SIG-M5 treated with dmso at 0.1 percent for 504 hours (cell line): ENCODE results near the gene PSMB3.
"Not testable (repeated sequence)": the region's sequence is repeated elsewhere in the genome, so short reads cannot be mapped to it uniquely, and the experiment has no call there.

ENCODE experiments used
- DNase-seq: peaks from one replicate; lab custom pipeline; 2025; ENCODE audit not compliant: unreplicated experiment; lab: John Stamatoyannopoulos, UW

The PSMB3 gene

DNA sequence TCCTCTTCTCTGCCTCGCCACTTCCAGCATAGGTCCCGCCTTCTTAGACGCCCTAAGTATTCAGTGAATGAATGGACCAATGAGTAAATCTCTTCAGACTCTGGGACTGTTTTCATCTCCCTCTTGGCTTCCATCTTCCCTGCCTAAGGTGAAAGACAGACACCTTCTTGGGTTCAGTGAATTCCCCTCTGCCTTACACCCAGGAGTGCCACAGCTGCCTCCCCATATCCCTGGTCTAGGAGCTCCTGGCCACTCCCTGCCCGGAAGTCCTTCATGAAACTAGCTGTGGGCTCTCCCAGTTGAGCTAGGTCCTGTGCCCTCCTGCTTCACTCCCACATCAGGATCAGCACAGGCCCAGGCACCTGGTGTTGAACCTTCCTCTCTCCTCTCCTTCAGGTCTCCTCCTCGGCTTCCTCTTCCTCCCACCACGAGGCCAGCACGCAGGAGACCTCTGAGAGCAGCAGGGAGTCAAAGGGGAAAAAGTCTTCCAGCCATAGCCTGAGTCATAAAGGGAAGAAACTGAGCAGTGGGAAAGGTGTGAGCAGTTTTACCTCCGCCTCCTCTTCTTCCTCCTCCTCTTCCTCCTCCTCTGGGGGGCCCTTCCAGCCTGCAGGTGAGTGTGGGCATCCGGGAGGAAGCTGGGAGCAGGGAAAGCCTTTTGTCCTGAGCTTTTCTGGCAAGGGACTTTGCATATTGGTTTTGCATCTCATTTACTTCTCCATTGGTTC is 37.2 kb upstream of the PSMB3 start:
- DNase-seq: no peak

DNA sequence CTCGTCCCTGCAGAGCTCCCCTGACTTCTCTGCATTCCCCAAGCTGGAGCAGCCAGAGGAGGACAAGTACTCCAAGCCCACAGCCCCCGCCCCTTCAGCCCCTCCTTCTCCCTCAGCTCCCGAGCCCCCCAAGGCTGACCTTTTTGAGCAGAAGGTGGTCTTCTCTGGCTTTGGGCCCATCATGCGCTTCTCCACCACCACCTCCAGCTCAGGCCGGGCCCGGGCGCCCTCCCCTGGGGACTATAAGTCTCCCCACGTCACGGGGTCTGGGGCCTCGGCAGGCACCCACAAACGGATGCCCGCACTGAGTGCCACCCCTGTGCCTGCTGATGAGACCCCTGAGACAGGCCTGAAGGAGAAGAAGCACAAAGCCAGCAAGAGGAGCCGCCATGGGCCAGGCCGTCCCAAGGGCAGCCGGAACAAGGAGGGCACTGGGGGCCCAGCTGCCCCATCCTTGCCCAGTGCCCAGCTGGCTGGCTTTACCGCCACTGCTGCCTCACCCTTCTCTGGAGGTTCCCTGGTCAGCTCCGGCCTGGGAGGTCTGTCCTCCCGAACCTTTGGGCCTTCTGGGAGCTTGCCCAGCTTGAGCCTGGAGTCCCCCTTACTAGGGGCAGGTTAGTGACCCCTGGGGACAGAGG is 36.1 kb upstream of the PSMB3 start:
- no peak for DNase-seq

DNA sequence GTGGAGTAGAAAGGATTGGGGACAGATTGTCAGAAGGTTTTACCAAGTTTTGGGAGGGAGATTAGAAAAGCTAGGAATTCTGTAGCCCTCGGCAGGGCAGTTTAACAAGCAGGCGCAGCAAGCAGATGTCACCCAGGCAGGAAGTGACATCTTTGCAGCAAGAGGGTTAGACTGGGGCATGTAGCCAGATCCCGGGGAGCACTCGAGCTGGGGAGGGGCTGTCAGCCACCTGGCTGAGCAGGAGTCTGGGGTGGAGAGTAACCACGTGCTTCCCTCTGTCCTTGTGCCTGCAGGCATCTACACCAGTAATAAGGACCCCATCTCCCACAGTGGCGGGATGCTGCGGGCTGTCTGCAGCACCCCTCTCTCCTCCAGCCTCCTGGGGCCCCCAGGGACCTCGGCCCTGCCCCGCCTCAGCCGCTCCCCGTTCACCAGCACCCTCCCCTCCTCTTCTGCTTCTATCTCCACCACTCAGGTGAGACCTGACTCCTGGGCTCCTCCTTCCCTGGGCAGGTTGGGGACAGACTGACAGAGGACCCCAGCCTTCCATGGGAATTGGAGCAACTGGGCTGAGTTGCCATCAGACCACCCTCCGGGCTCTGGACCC is 35.3 kb upstream of the PSMB3 start:
- DNase-seq: no peak

DNA sequence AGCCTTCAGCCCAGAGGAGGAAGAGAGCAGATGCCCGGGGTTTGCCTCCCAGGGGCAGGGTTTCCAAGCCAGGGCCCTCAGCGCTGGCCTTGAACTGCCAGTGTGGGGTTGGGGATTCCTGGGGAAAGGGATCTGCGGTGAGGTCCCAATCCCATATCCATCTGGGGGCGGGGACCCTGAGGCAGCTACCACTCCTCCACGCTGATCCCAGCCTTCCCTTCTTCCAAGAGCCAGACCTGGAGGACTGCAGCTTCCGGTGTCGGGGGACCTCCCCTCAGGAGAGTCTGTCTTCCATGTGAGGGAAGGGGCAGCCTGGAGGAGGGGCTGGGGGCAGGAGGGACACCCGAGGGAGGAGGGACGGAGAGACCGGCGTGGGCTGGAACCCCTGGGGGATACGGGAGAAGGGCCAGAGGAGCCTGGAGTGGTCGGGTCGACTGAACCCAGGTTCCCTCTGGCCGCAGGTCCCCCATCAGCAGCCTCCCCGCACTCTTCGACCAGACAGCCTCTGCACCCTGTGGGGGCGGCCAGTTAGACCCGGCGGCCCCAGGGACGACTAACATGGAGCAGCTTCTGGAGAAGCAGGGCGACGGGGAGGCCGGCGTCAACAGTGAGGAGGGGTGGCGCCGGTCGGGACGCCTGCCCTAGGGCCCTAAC is 33.1 kb upstream of the PSMB3 start:
- no peak for DNase-seq

DNA sequence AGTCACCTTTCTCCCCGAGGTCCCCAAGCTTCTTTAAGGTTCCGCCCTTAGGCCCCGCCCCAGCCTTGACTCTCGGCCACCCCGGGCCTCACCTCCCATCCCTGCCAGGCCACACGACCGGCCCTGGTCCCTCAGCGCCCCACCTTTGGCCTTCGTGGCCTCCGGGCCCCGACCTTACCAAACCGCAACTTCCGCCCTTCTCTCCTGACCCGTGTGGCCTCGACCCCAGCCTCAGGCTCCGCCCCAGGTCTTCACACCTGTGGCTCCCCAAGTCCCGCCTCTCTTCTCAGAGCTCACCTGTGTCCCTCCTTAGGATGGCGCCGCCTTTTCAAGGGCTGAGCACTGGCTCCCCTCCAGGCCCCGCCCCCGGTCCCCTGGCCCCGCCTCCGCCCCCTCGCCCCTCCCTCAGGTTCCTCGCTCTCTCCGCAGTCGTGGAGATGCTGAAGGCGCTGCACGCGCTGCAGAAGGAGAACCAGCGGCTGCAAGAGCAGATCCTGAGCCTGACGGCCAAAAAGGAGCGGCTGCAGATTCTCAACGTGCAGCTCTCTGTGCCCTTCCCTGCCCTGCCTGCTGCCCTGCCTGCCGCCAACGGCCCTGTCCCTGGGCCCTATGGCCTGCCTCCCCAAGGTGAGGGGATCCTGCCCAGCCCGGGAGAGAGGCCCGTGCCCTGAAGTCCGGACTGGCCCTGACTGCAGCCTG is 32.4 kb upstream of the PSMB3 start:
- DNase-seq: no peak

DNA sequence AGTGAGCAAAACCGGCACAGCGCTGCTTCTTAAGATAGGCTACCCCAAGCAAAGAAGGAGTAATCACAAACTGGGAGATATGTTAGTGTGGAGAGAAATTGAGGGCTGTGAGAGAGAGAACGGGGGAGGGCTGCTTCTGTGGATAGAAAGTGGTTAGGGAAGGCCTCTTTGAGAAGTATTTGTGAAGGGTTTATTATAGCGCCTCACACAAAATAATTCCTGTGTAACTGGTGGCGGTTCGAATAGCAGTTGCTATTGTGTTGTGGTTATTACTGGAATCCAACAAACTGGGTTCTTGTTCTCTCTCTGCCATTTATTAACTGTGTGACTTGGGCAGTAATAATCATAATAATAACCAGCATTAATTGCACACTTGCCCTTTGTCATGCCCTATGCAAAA is 31.6 kb upstream of the PSMB3 start:
- DNase-seq: no peak

DNA sequence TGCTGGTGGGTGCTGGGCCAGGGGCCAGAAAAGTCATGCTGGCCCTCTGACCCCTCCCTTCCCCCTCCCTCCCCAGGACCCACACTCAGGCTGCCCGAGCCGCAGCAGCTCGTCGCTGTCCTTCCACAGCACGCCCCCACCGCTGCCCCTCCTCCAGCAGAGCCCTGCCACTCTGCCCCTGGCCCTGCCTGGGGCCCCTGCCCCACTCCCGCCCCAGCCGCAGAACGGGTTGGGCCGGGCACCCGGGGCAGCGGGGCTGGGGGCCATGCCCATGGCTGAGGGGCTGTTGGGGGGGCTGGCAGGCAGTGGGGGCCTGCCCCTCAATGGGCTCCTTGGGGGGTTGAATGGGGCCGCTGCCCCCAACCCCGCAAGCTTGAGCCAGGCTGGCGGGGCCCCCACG is 30.7 kb upstream of the PSMB3 start:
- DNase-seq: no peak

DNA sequence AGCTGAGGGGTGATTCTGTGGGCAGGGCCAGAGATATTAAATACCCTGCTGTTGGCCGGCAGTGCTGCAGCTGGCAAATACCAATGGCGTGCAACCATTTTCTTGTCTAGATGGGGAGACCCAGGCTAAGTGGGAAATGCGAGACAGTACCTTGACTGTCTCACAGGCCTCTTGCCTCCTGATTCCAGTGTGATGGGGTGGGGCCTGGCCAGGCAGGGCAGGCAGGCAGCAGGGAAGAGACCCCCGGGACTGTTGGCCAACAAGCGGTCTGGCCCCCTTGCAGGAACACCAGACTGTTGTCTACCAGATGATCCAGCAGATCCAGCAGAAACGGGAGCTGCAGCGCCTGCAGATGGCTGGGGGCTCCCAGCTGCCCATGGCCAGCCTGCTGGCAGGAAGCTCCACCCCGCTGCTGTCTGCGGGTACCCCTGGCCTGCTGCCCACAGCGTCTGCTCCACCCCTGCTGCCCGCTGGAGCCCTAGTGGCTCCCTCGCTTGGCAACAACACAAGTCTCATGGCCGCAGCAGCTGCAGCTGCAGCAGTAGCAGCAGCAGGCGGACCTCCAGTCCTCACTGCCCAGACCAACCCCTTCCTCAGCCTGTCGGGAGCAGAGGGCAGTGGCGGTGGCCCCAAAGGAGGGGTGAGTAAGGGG is 28.1 kb upstream of the PSMB3 start:
- DNase-seq: no peak

DNA sequence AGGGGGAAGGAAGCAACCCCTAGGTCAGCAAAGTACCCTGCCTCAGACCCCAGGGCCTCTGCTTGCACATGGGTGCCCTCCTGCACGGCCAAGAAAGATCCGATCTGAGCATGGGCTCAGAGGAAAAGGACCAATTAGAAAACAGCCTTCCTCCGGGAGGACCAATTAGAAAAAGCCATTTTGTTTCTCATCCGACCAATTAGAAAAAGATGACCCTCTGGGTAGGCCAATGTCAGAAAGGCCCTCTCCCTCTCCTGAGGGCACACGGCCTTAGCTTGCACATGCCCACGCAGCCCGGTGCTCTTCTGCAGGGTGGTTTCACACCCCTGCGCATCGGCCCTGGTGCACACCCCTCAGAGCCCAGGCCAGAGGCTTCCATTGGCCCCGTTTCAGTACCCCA is 27.5 kb upstream of the PSMB3 start:
- no peak for DNase-seq

DNA sequence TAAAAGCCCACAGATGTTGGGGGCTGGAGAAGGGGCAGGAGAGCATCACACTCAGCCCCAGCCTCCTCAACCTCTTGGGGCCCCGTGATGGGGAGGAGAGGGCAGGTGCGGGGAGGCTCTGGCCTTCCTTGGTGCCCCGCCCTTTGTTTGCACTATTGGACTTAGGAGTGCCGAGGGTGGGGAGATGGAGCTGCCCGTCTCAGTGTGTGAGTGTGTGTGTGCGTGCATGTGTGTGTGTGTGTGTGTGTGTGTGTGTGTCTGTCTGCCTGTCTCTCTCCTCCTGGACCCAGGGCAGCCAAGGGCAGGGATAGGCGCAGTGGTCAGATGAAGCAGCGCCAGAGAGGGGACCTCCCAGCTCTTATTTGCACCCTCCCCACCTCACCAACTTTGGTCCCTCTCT is 26.4 kb upstream of the PSMB3 start:
- DNase-seq: not testable (repeated sequence)

DNA sequence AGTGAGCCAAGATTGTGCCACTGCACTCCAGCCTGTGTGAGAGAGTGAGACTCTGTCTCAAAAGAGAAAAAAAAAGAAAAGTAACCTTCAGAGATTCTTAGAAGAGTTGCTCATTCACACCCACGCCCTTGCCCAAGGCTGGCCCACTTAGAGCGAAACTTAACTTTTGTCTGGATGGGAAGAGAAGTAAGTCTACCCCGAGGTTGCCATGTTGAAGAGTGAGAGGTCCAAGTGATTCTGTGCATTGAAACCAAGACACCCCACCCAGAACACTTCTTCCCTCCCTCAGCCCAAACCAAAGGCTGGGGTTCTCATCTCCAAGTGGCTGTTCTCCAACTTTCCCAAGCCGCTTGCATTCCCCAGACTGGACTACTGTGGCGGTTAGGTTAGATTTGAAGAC is 24.8 kb upstream of the PSMB3 start:
- DNase-seq: no peak

DNA sequence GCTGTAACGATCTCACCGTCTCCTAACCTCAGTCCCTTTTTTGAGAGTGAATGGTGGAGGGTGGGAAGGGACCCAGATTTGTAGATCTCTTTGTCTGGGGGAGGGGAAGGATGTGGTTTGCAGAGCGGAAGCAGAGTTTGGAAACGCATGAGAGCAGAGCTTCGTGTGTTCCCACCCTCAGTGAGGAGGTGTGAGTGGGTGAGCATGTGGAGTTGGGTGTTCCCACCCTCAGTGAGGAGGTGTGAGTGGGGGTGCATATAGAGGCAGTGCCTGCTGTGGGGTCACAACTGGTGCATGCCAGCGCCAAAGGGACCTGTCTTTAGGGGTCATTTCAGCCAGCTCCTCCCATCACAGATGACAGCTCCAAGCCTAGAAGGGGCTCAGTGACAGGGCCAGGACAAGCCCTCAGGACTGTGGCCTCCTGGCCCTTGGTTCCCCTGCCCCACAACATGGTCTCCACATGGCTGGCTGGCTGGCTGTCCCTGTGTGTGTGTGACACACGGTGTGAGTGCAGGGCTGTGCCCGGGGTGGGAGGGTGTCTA is 24.2 kb upstream of the PSMB3 start:
- DNase-seq: peak; percentile 20

DNA sequence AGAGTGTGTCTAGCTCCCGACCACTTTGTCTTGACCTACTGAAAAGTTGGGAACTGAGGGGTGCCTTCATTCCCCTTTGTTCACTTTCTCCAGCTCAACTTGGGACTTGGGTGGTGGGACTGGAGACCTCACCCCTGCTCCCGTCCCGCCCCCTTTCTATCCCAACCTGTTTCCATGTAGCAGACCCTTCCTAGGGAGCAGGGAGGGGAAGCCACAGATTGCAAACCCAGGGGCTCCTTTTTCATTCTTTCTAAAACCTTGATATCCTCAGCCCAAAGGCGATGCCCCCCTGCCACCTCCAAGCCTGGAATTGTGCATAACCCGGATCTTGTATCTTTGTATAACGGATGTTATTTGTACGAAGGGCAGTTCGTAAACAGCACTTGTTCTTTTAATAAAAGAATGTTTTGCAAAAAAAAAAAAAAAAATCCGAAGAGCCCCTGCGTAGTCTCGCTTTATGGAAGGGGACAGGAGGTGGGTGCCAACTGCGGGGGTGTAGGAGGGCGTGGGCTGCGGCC is 23.1 kb upstream of the PSMB3 start:
- no peak for DNase-seq

DNA sequence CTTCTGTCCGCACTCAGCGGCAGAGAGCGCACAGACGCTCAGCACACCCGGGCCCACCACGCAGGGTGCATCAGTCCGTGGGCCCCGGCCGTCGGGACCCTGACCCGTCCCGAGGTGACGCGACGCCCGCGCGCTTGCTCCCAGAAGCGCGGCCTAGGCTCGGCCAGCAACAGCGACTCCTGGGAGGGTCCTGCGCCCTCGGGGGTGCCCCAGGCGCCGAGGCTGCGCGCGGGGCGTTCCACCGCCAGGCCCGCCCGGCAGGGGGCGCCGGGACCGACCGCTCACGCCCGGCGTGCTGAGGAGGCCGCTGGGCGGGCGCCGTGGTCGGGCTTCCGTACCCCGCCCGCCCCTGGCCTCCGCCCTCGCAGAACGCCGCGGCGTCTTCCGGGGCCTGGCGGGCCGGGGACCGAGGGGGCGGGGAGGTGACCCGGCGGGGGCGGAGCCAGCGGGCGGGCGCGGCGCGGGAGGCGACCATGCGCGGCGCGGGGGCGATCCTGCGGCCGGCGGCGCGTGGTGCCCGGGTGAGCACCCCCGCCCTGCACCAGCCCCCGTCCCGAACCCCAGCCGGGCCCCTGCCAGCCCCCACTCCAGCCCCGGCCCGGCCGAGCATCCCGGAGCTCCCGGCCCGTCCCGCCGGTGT is 22.5 kb upstream of the PSMB3 start, which contains the start of gene CISD3:
CISD3 (plus strand) TSS at position 456 of the 640 bp plus-strand sequence; CDS start at position 474, 18 bp downstream.
- DNase-seq: peak; percentile 86

DNA sequence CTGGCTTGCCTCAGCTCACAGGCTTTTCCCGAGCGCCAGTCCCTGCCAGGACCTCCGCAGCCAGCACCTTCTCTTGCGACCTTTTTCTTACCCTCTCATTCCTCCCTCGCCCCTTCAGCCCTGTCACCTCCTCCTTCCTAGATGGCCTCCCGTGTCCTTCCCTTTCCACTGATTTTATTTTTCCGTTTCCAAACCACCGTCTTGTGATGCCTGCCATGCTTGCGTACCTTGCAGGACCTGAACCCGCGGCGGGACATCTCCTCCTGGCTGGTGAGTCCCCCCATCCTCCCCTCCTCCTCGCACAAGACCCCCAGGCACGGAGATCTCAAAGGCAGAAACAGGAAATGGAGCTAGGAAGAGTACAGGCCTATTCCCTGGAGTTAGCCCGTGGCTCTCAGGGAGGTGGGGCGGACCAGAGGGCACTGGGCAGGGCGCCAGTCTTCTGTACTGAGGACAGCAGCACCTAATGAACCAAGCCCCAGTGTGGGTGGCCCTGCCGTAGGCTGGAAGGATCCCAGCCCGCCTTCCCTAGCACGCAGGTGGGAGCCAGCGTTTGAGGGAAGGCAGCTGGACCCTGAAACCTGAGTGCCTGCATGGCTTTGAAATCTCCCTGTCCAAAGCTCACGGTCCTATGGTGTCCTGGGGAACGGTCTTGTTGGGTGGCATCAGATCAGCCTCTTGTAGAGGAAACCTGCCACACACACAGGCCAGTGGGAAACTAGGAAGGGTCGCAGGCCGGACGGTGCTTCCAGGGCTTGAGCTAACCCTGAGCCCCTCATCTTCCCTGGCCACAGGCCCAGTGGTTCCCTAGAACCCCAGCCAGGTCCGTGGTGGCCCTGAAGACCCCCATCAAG is 21.8 kb upstream of the PSMB3 start:
- peak; percentile 47 for DNase-seq

DNA sequence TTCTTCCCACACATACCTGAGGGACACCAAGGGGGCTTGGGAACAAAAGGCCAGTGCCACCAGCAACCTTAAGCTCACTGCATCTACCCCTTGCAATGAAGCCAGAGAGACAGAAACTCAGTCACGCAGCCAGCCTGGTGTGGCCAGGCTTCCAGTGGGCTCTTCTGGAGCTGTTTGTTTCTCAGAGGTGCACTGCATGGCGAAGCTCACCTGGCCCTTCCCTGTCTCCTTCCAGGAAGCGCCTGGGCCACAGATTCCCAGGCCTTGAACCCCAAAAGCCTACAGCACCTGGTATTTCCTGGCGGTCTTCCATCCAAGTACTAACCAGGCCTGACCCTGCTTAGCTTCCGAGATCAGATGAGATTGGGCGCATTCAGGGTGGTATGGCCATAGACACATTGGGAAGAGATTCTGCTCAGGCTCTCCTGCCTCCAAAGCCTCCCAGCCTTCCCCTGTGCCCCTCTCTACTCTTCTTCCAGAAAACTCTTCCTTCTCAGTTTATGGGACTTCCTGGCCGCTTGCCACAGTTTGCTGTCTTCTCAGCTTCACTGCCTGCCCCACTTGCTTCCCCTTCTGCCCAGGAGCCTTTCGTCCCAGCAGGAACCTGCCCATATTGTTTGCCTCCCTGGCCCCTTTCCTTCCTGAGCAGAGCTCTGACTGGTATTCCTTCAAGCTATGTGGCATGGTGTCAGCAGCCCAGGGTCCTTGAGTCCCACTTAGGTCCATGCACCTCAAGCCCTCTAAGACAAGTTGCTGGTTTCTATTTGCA is 20.8 kb upstream of the PSMB3 start:
- DNase-seq: no peak

DNA sequence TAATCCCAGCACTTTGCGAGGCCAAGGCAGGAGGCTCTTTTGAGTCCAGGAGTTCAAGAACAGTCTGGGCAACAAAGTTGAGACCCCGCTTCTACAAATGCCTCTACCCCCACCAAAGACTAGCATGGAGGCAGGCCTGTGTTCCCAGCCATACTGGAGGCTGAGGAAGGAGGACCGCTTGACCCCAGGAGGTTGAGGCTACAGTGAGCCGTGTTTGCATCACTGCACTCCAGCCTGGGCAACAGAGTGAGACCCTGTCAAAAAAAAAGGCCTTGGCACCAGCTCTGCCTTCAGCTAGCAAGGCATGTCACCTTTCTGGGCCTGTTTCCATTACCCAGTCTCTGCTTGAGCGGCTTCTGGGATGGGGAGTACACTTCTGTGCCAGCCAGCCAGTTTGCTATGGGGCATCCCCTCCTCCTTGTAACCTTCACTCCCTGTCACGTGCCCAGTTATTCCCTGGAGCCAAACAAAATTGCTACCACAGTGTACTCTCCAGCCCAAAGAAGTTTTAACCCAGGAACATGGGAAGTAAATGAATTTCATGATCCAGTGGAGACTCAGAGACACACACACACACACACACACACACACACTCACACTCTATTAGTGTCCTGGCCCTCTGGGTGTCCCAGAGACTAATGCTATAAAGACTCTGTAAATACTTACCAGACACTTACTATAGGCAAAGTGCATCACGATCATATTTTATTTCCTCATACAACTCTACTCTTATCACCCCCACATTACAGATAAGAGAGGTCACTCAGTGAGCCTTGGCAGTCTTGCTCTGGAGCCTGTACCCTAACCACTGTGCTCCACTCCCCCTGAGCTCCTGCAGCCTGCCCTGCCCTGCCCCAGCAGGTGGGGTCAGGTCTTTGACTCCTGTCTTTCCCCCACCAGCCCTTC is 19.9 kb upstream of the PSMB3 start:
- no peak for DNase-seq
